UCSD-AML1 (cell line): ENCODE measurements around the gene EIF4E1B.
"Not testable (repeated sequence)": the region's sequence is repeated elsewhere in the genome, so short reads cannot be mapped to it uniquely, and the experiment has no call there.

Source experiments
- DNase-seq: peaks from one replicate; lab custom pipeline; 2025; ENCODE audit not compliant: unreplicated experiment; lab: John Stamatoyannopoulos, UW

Gene EIF4E1B

GRCh38 chr5:176629853-176630680 lies at the start of gene EIF4E1B, which contains the start of gene SNCB:
Gene EIF4E1B (plus strand): TSS chr5:176630675. CDS start chr5:176642788, 12,113 bp downstream.
Gene SNCB (minus strand): TSS chr5:176630534. CDS start chr5:176629654, 880 bp downstream.
- no peak for DNase-seq

- DNase-seq = no peak
These were observed 49.1 kb upstream of the EIF4E1B start for GRCh38 chr5:176581361-176581760.

GRCh38 chr5:176583076-176583475 lies 47.4 kb upstream of the EIF4E1B start:
- DNase-seq = no peak

GRCh38 chr5:176587398-176587797 lies 43.1 kb upstream of the EIF4E1B start:
- DNase-seq = no peak

GRCh38 chr5:176588297-176588696 lies 42.2 kb upstream of the EIF4E1B start:
- no peak for DNase-seq

GRCh38 chr5:176589039-176589769 lies 41.3 kb upstream of the EIF4E1B start:
- no peak for DNase-seq

- DNase-seq = no peak
These were observed 40.3 kb upstream of the EIF4E1B start for GRCh38 chr5:176590035-176590717.

- DNase-seq = not testable (repeated sequence)
These were observed 38.8 kb upstream of the EIF4E1B start for GRCh38 chr5:176591667-176592066.

GRCh38 chr5:176592573-176592972 lies 37.9 kb upstream of the EIF4E1B start:
- no peak for DNase-seq

- no peak for DNase-seq
These were observed 37.1 kb upstream of the EIF4E1B start for GRCh38 chr5:176593273-176593869.

GRCh38 chr5:176594554-176594953 lies 35.9 kb upstream of the EIF4E1B start:
- no peak for DNase-seq

- DNase-seq = no peak
These were observed 35.0 kb upstream of the EIF4E1B start for GRCh38 chr5:176595386-176595943.

GRCh38 chr5:176596069-176596644 lies 34.3 kb upstream of the EIF4E1B start:
- DNase-seq = no peak

- DNase-seq = peak; percentile 77
These were observed 33.6 kb upstream of the EIF4E1B start for GRCh38 chr5:176596689-176597416.

- DNase-seq = peak; percentile 43
These were observed 32.8 kb upstream of the EIF4E1B start for GRCh38 chr5:176597417-176598389.

- DNase-seq = not testable (repeated sequence)
These were observed 30.6 kb upstream of the EIF4E1B start for GRCh38 chr5:176599749-176600430.

GRCh38 chr5:176601901-176602482 lies 28.5 kb upstream of the EIF4E1B start:
- no peak for DNase-seq

- no peak for DNase-seq
These were observed 27.4 kb upstream of the EIF4E1B start for GRCh38 chr5:176603091-176603490.
